ENCODE results near the gene ALOXE3.
"Not testable (repeated sequence)": the region's sequence is repeated elsewhere in the genome, so short reads cannot be mapped to it uniquely, and the experiment has no call there.

The ALOXE3 gene

GRCh38 chr17:8087952-8088230 lies 30.4 kb downstream of the ALOXE3 start:
- DNase-seq: no peak

- DNase-seq: no peak
Observed at GRCh38 chr17:8087075-8087951, 31.0 kb downstream of the ALOXE3 start, which contains the start of gene ALOX12B. Gene ALOX12B, minus strand, starts transcription at chr17:8087716. Its CDS starts 274 bp downstream, at chr17:8087442.

- DNase-seq: no peak
Observed at GRCh38 chr17:8084250-8084649, 34.1 kb downstream of the ALOXE3 start.

GRCh38 chr17:8082292-8082691 lies 36.0 kb downstream of the ALOXE3 start:
- no peak for DNase-seq

- no peak for DNase-seq
Observed at GRCh38 chr17:8081876-8082275, 36.4 kb downstream of the ALOXE3 start.

- DNase-seq: no peak
Observed at GRCh38 chr17:8080799-8081219, 37.5 kb downstream of the ALOXE3 start.

GRCh38 chr17:8080208-8080798 lies 38.0 kb downstream of the ALOXE3 start:
- no peak for DNase-seq

GRCh38 chr17:8079291-8080207 lies 38.8 kb downstream of the ALOXE3 start:
- DNase-seq: peak; percentile 75 to 78

GRCh38 chr17:8077939-8078338 lies 40.4 kb downstream of the ALOXE3 start:
- DNase-seq: not testable (repeated sequence)

- no peak for DNase-seq
Observed at GRCh38 chr17:8076502-8077266, 41.6 kb downstream of the ALOXE3 start.

- no peak for DNase-seq
Observed at GRCh38 chr17:8075574-8076342, 42.6 kb downstream of the ALOXE3 start.

GRCh38 chr17:8075081-8075480 lies 43.2 kb downstream of the ALOXE3 start:
- no peak for DNase-seq

- no peak for DNase-seq
Observed at GRCh38 chr17:8074554-8074953, 43.8 kb downstream of the ALOXE3 start.

GRCh38 chr17:8073627-8074484 lies 44.5 kb downstream of the ALOXE3 start:
- DNase-seq: peak; percentile 87 to 88

- DNase-seq: peak; percentile 41 to 44
Observed at GRCh38 chr17:8072729-8073461, 45.4 kb downstream of the ALOXE3 start.

GRCh38 chr17:8072341-8072728 lies 46.0 kb downstream of the ALOXE3 start:
- DNase-seq: no peak

- no peak for DNase-seq
Observed at GRCh38 chr17:8071496-8071895, 46.8 kb downstream of the ALOXE3 start.

GRCh38 chr17:8069587-8069860 lies 48.8 kb downstream of the ALOXE3 start:
- no peak for DNase-seq

- DNase-seq: no peak
Observed at GRCh38 chr17:8068736-8069586, 49.4 kb downstream of the ALOXE3 start.

All from activated CD4-positive, alpha-beta T cell treated with anti-CD3 and anti-CD28 coated beads for 4 hours (primary cell).